ENCODE results near the gene DNAH17.

DNA sequence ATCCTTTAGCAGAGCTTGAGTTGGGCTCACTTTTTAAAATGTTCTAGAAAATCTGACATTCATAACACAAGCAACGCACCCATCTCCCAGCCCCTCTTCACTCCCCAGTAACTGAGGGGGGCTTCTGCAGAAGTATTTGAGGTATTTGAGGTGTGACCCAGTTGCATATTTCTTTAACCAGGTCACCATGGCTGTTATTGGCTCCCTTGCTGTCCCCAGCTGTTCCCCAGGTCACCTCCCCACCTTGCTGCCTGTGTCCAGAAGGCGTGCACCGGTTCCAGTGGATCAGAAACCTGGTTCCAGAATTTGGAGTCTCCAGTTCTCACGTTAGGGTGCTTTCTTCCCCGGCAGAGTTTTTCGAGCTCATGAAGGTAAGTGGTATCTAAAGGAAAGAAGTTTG, 184.9 kb downstream of the DNAH17 start:
- TF ChIP-seq, protein P1, sequence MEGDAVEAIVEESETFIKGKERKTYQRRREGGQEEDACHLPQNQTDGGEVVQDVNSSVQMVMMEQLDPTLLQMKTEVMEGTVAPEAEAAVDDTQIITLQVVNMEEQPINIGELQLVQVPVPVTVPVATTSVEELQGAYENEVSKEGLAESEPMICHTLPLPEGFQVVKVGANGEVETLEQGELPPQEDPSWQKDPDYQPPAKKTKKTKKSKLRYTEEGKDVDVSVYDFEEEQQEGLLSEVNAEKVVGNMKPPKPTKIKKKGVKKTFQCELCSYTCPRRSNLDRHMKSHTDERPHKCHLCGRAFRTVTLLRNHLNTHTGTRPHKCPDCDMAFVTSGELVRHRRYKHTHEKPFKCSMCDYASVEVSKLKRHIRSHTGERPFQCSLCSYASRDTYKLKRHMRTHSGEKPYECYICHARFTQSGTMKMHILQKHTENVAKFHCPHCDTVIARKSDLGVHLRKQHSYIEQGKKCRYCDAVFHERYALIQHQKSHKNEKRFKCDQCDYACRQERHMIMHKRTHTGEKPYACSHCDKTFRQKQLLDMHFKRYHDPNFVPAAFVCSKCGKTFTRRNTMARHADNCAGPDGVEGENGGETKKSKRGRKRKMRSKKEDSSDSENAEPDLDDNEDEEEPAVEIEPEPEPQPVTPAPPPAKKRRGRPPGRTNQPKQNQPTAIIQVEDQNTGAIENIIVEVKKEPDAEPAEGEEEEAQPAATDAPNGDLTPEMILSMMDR (CRISPR knock-in tag; IDR thresholded peaks at IDR 0.05), result no peak
- no peak for TF ChIP-seq ZNF543 (CRISPR knock-in tag; IDR thresholded peaks at IDR 0.05)
- TF ChIP-seq, protein P2, sequence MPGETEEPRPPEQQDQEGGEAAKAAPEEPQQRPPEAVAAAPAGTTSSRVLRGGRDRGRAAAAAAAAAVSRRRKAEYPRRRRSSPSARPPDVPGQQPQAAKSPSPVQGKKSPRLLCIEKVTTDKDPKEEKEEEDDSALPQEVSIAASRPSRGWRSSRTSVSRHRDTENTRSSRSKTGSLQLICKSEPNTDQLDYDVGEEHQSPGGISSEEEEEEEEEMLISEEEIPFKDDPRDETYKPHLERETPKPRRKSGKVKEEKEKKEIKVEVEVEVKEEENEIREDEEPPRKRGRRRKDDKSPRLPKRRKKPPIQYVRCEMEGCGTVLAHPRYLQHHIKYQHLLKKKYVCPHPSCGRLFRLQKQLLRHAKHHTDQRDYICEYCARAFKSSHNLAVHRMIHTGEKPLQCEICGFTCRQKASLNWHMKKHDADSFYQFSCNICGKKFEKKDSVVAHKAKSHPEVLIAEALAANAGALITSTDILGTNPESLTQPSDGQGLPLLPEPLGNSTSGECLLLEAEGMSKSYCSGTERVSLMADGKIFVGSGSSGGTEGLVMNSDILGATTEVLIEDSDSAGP (CRISPR knock-in tag; IDR thresholded peaks at IDR 0.05; ENCODE audit: borderline replicate concordance), result no peak
- no peak for TF ChIP-seq ZNF589 (CRISPR knock-in tag; conservative IDR thresholded peaks at IDR 0.05)
- TF ChIP-seq PCBP1 (IDR thresholded peaks at IDR 0.05; ENCODE audit: borderline replicate concordance, low read depth, low read length), result no peak
- TF ChIP-seq TAF15 (IDR thresholded peaks at IDR 0.05; ENCODE audit: low read depth, low read length, poor library complexity, severe bottlenecking), result no peak
- TF ChIP-seq FOSL1 (CRISPR knock-in tag; IDR thresholded peaks at IDR 0.05; ENCODE audit: borderline replicate concordance), result no peak
- TF ChIP-seq ESRRA (CRISPR knock-in tag; IDR thresholded peaks at IDR 0.05; ENCODE audit: low read depth), result no peak
- TF ChIP-seq, protein P3, sequence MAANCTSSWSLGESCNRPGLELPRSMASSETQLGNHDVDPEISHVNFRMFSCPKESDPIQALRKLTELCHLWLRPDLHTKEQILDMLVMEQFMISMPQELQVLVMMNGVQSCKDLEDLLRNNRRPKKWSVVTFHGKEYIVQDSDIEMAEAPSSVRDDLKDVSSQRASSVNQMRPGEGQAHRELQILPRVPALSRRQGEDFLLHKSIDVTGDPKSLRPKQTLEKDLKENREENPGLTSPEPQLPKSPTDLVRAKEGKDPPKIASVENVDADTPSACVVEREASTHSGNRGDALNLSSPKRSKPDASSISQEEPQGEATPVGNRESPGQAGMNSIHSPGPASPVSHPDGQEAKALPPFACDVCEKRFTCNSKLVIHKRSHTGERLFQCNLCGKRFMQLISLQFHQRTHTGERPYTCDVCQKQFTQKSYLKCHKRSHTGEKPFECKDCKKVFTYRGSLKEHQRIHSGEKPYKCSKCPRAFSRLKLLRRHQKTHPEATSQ (CRISPR knock-in tag; IDR thresholded peaks at IDR 0.05; ENCODE audit: borderline replicate concordance), result no peak
- no peak for TF ChIP-seq REPIN1 (CRISPR knock-in tag; IDR thresholded peaks at IDR 0.05; ENCODE audit: borderline replicate concordance, low read depth)
- no peak for TF ChIP-seq PHF21A (CRISPR knock-in tag; IDR thresholded peaks at IDR 0.05)

All from HepG2 (cell line).